ENCODE measurements around the gene FRMD6. TPM values are rescaled to one million over a fixed set of nuclear protein-coding genes. Genes with fewer than 3 reads are reported as not detected.

FRMD6 gene
- total RNA-seq, 2 experiments from 2014 or later, result 3.4 to 3.9 TPM

- H3K36me3 Mint-ChIP-seq, result no peaks in the 10 kb centered on the region
- H3K27ac Mint-ChIP-seq, result no peak overlapping the region
- no peak overlapping the region for H3K4me3 Mint-ChIP-seq
- peaks cover 2% of the 10 kb centered on the region for H3K9me3 Mint-ChIP-seq
- H3K4me1 Mint-ChIP-seq, result peaks cover 14% of the 10 kb centered on the region
- DNase-seq, result no peak
- peaks cover 7% of the 10 kb centered on the region for H3K27me3 Mint-ChIP-seq
These were observed 22.7 kb downstream of the FRMD6 start for GRCh38 chr14:51674294-51675002.

- Mint-ChIP-seq H3K27ac (no peak overlapping the region), H3K36me3 (no peaks in the 10 kb centered on the region), H3K9me3 (no peaks in the 10 kb centered on the region), H3K4me1 (peaks cover 14% of the 10 kb centered on the region), H3K4me3 (no peak overlapping the region), H3K27me3 (peaks cover 7% of the 10 kb centered on the region)
- no peak for DNase-seq
These were observed 24.8 kb downstream of the FRMD6 start for GRCh38 chr14:51676549-51676948.

- no peaks in the 10 kb centered on the region for H3K36me3 Mint-ChIP-seq
- no peak overlapping the region for H3K4me3 Mint-ChIP-seq
- peaks cover 14% of the 10 kb centered on the region for H3K4me1 Mint-ChIP-seq
- H3K9me3 Mint-ChIP-seq, result no peaks in the 10 kb centered on the region
- DNase-seq, result no peak
- peak overlapping the region; percentile 63 for H3K27ac Mint-ChIP-seq
- H3K27me3 Mint-ChIP-seq, result peaks cover 7% of the 10 kb centered on the region
These were observed 25.6 kb downstream of the FRMD6 start for GRCh38 chr14:51677266-51677665.

- no peak for DNase-seq
- Mint-ChIP-seq H3K9me3 (no peaks in the 10 kb centered on the region), H3K36me3 (no peaks in the 10 kb centered on the region), H3K27ac (peak overlapping the region; percentile 63), H3K4me3 (no peak overlapping the region), H3K27me3 (peaks cover 7% of the 10 kb centered on the region), H3K4me1 (peaks cover 14% of the 10 kb centered on the region)
These were observed 26.0 kb downstream of the FRMD6 start for GRCh38 chr14:51677738-51678137.

- Mint-ChIP-seq H3K4me3 (no peak overlapping the region), H3K36me3 (no peaks in the 10 kb centered on the region), H3K9me3 (no peaks in the 10 kb centered on the region), H3K27ac (no peak overlapping the region), H3K4me1 (peaks cover 14% of the 10 kb centered on the region), H3K27me3 (peaks cover 1% of the 10 kb centered on the region)
- DNase-seq, result no peak
These were observed 28.3 kb downstream of the FRMD6 start for GRCh38 chr14:51680031-51680430.

- Mint-ChIP-seq H3K27me3 (no peaks in the 10 kb centered on the region), H3K9me3 (no peaks in the 10 kb centered on the region), H3K4me1 (peaks cover 14% of the 10 kb centered on the region), H3K36me3 (no peaks in the 10 kb centered on the region), H3K4me3 (no peak overlapping the region), H3K27ac (no peak overlapping the region)
- DNase-seq, result no peak
These were observed 29.7 kb downstream of the FRMD6 start for GRCh38 chr14:51681411-51681810.

GRCh38 chr14:51682411-51682810, 30.7 kb downstream of the FRMD6 start:
- DNase-seq, result no peak

GRCh38 chr14:51684760-51685159, 33.0 kb downstream of the FRMD6 start:
- no peaks in the 10 kb centered on the region for H3K9me3 Mint-ChIP-seq
- H3K4me1 Mint-ChIP-seq, result no peaks in the 10 kb centered on the region
- no peak overlapping the region for H3K4me3 Mint-ChIP-seq
- H3K36me3 Mint-ChIP-seq, result no peaks in the 10 kb centered on the region
- DNase-seq, result no peak
- no peaks in the 10 kb centered on the region for H3K27me3 Mint-ChIP-seq
- H3K27ac Mint-ChIP-seq, result no peak overlapping the region

More at GRCh38 chr14:51682411-51682810, 30.7 kb downstream of the FRMD6 start:
- no peak overlapping the region for H3K27ac Mint-ChIP-seq
- no peaks in the 10 kb centered on the region for H3K36me3 Mint-ChIP-seq
- H3K4me3 Mint-ChIP-seq, result no peak overlapping the region
- H3K4me1 Mint-ChIP-seq, result peaks cover 6% of the 10 kb centered on the region
- H3K27me3 Mint-ChIP-seq, result no peaks in the 10 kb centered on the region
- H3K9me3 Mint-ChIP-seq, result no peaks in the 10 kb centered on the region

GRCh38 chr14:51691176-51691575, 39.5 kb downstream of the FRMD6 start:
- Mint-ChIP-seq H3K36me3 (peaks cover 2% of the 10 kb centered on the region), H3K4me1 (no peaks in the 10 kb centered on the region), H3K4me3 (no peak overlapping the region), H3K9me3 (no peaks in the 10 kb centered on the region), H3K27ac (no peak overlapping the region), H3K27me3 (no peaks in the 10 kb centered on the region)
- DNase-seq, result no peak

GRCh38 chr14:51692646-51693045, 40.9 kb downstream of the FRMD6 start:
- Mint-ChIP-seq H3K9me3 (no peaks in the 10 kb centered on the region), H3K27ac (no peak overlapping the region), H3K27me3 (no peaks in the 10 kb centered on the region), H3K4me3 (no peak overlapping the region), H3K4me1 (no peaks in the 10 kb centered on the region), H3K36me3 (peaks cover 2% of the 10 kb centered on the region)
- DNase-seq, result no peak

- no peak overlapping the region for H3K27ac Mint-ChIP-seq
- H3K4me1 Mint-ChIP-seq, result no peaks in the 10 kb centered on the region
- no peak overlapping the region for H3K4me3 Mint-ChIP-seq
- H3K9me3 Mint-ChIP-seq, result no peaks in the 10 kb centered on the region
- no peak for DNase-seq
- no peaks in the 10 kb centered on the region for H3K27me3 Mint-ChIP-seq
- H3K36me3 Mint-ChIP-seq, result no peaks in the 10 kb centered on the region
These were observed 46.1 kb downstream of the FRMD6 start for GRCh38 chr14:51697848-51698247.

- Mint-ChIP-seq H3K27ac (no peak overlapping the region), H3K9me3 (no peaks in the 10 kb centered on the region), H3K36me3 (no peaks in the 10 kb centered on the region), H3K4me3 (no peak overlapping the region), H3K27me3 (no peaks in the 10 kb centered on the region), H3K4me1 (no peaks in the 10 kb centered on the region)
- DNase-seq, result no peak
These were observed 50.2 kb downstream of the FRMD6 start for GRCh38 chr14:51701951-51702350.

- no peak overlapping the region for H3K27ac Mint-ChIP-seq
- H3K4me3 Mint-ChIP-seq, result no peak overlapping the region
- no peaks in the 10 kb centered on the region for H3K4me1 Mint-ChIP-seq
- H3K36me3 Mint-ChIP-seq, result peaks cover 1% of the 10 kb centered on the region
- no peaks in the 10 kb centered on the region for H3K27me3 Mint-ChIP-seq
- H3K9me3 Mint-ChIP-seq, result no peaks in the 10 kb centered on the region
- DNase-seq, result no peak
These were observed 52.1 kb downstream of the FRMD6 start for GRCh38 chr14:51703787-51704186.

GRCh38 chr14:51704545-51704944, 52.8 kb downstream of the FRMD6 start:
- DNase-seq, result no peak
- H3K4me1 Mint-ChIP-seq, result no peaks in the 10 kb centered on the region
- H3K27me3 Mint-ChIP-seq, result no peaks in the 10 kb centered on the region
- no peak overlapping the region for H3K27ac Mint-ChIP-seq
- H3K9me3 Mint-ChIP-seq, result no peaks in the 10 kb centered on the region
- H3K4me3 Mint-ChIP-seq, result no peak overlapping the region
- peaks cover 1% of the 10 kb centered on the region for H3K36me3 Mint-ChIP-seq

GRCh38 chr14:51707327-51707726, 55.6 kb downstream of the FRMD6 start:
- no peaks in the 10 kb centered on the region for H3K9me3 Mint-ChIP-seq
- H3K27me3 Mint-ChIP-seq, result no peaks in the 10 kb centered on the region
- H3K4me1 Mint-ChIP-seq, result no peaks in the 10 kb centered on the region
- no peak overlapping the region for H3K4me3 Mint-ChIP-seq
- peaks cover 1% of the 10 kb centered on the region for H3K36me3 Mint-ChIP-seq
- H3K27ac Mint-ChIP-seq, result no peak overlapping the region
- DNase-seq, result no peak

GRCh38 chr14:51711505-51711904, 59.8 kb downstream of the FRMD6 start:
- no peak overlapping the region for H3K27ac Mint-ChIP-seq
- no peak overlapping the region for H3K4me3 Mint-ChIP-seq
- no peak for DNase-seq
- no peaks in the 10 kb centered on the region for H3K9me3 Mint-ChIP-seq
- H3K27me3 Mint-ChIP-seq, result no peaks in the 10 kb centered on the region
- H3K4me1 Mint-ChIP-seq, result no peaks in the 10 kb centered on the region
- peaks cover 1% of the 10 kb centered on the region for H3K36me3 Mint-ChIP-seq

Data from activated naive CD8-positive, alpha-beta T cell treated with anti-CD3 and anti-CD28 coated beads for 36 hours (primary cell).